GM23248 (cell line): Measurements from ENCODE around the gene SHROOM4. TPM values are rescaled to one million over a fixed set of nuclear protein-coding genes. Genes with fewer than 3 reads are reported as not detected.

Experiments used
- DNase-seq: peaks from one replicate; pipeline ENCODE4 v3.0.0-alpha.2; 2015
- H2AFZ ChIP-seq: fragments of 200-600 bp; sonication (generic); 2 replicates; pipeline ENCODE4 v1.6.1; 2016; ENCODE audit warnings: antibody characterized with exemption
- H3F3A ChIP-seq: fragments of 200-600 bp; sonication (generic); 2 replicates; pipeline ENCODE4 v1.6.1; 2016; ENCODE audit warnings: mild to moderate bottlenecking, antibody characterized with exemption, mixed run types; ENCODE audit not compliant: insufficient read depth
- H3K27ac ChIP-seq: fragments of 200-600 bp; sonication (generic); 2 replicates; pipeline ENCODE4 v1.5.1; 2016; ENCODE audit warnings: mild to moderate bottlenecking
- H3K27me3 ChIP-seq: fragments of 200-600 bp; sonication (generic); replicated peaks from 2 replicates; pipeline ENCODE4 v1.6.1; 2016; ENCODE audit warnings: mild to moderate bottlenecking; ENCODE audit not compliant: insufficient read depth
- H3K36me3 ChIP-seq: fragments of 200-600 bp; sonication (generic); 2 replicates; pipeline ENCODE4 v1.6.1; 2016; ENCODE audit warnings: low read depth, mild to moderate bottlenecking
- H3K4me1 ChIP-seq: fragments of 200-600 bp; sonication (generic); 2 replicates; pipeline ENCODE4 v1.6.1; 2016; ENCODE audit warnings: mild to moderate bottlenecking; ENCODE audit not compliant: insufficient read depth
- H3K4me2 ChIP-seq: fragments of 200-600 bp; sonication (generic); one replicate; pipeline ENCODE4 v1.6.1; 2016; ENCODE audit warnings: mild to moderate bottlenecking; ENCODE audit not compliant: unreplicated experiment
- H3K4me3 ChIP-seq: fragments of 200-600 bp; sonication (generic); 2 replicates; pipeline ENCODE4 v1.5.1; 2016; ENCODE audit warnings: mild to moderate bottlenecking
- H3K79me2 ChIP-seq: fragments of 200-600 bp; sonication (generic); 2 replicates; pipeline ENCODE4 v1.6.1; 2016; ENCODE audit warnings: mild to moderate bottlenecking; ENCODE audit not compliant: insufficient read depth
- H3K9ac ChIP-seq: fragments of 200-600 bp; sonication (generic); 2 replicates; pipeline ENCODE4 v1.6.1; 2016; ENCODE audit warnings: mild to moderate bottlenecking
- H3K9me2 ChIP-seq: fragments of 200-600 bp; sonication (generic); 2 replicates; pipeline ENCODE4 v1.6.1; 2016; ENCODE audit warnings: mixed run types, mild to moderate bottlenecking, moderate library complexity; ENCODE audit not compliant: insufficient read depth
- H3K9me3 ChIP-seq: fragments of 200-600 bp; sonication (generic); one replicate; pipeline ENCODE4 v1.6.1; 2017; ENCODE audit warnings: low read depth
- H4K20me1 ChIP-seq: fragments of 200-600 bp; sonication (generic); 2 replicates; pipeline ENCODE4 v1.6.0; 2016; ENCODE audit not compliant: insufficient read depth
- EZH2 ChIP-seq: fragments of 200-600 bp; sonication (generic); IDR thresholded peaks from 2 replicates; pipeline ENCODE4 v1.6.1; 2018; ENCODE audit warnings: antibody characterized with exemption, mild to moderate bottlenecking; ENCODE audit not compliant: insufficient read depth, poor library complexity, severe bottlenecking
- EZH2phosphoT487 ChIP-seq: fragments of 200-600 bp; sonication (generic); IDR thresholded peaks from 2 replicates; pipeline ENCODE4 v1.6.1; 2018; ENCODE audit warnings: antibody characterized with exemption, moderate library complexity, mild to moderate bottlenecking, low read depth; ENCODE audit not compliant: insufficient read depth
- WGBS, 2 experiments: methylation state at CpG; one replicate each; pipeline ENCODE4 v1.1.6; 2015 to 2017; ENCODE audit warnings: low lambda C conversion rate in 2 of 2, low coverage in 1 of 2; ENCODE audit errors: missing lambda C conversion rate in 2 of 2; 5-methylcytosine and 5-hydroxymethylcytosine counted together
- in situ Hi-C: fragments of 300-500 bp; cut with MboI; formaldehyde crosslinking; loops from 2 replicates; pipeline ENCODE4 v1.15.0; 2020
- polyA plus RNA-seq: library from polyadenylated mRNA; unstranded; fragments of >200 nt; fragmentation: Nextera tagmentation; extraction: Ambion mirVana; gene quantifications from 2 replicates; pipeline ENCODE4 v1.2.1, GENCODE V29; 2016
- total RNA-seq: library from RNA; depleted of rRNA; stranded (reverse); fragments of >200 nt; shearing (Covaris generic); gene quantifications from 2 replicates; pipeline ENCODE4 v1.2.3, GENCODE V29; 2014

SHROOM4 gene
- total and polyA plus RNA-seq, 2 experiments from 2014 or later = 0.55 to 1.7 TPM

- Histone ChIP-seq H3F3A (no peaks in the 10 kb centered on the region), H3K9me2 (no peaks in the 10 kb centered on the region), H3K79me2 (no peaks in the 10 kb centered on the region), H3K4me1 (no peaks in the 10 kb centered on the region), H3K27me3 (no peaks in the 10 kb centered on the region), H3K36me3 (no peaks in the 10 kb centered on the region), H3K9me3 (no peaks in the 10 kb centered on the region), H3K9ac (no peak overlapping the region), H3K4me2 (no peak overlapping the region), H2AFZ (no peak overlapping the region), H3K4me3 (no peak overlapping the region), H3K27ac (no peak overlapping the region), H4K20me1 (no peaks in the 10 kb centered on the region)
- no peak for DNase-seq
- WGBS, 2 experiments = 77 to 90% methylated on average over 1 of the region's 1 CpG
- in situ Hi-C loops = no loop called here
- TF ChIP-seq EZH2phosphoT487 (no peak), EZH2 (no peak)
These were observed 145.1 kb downstream of the SHROOM4 start for GRCh38 chrX:50668860-50669259.

GRCh38 chrX:50648156-50648555, 165.8 kb downstream of the SHROOM4 start:
- no peak overlapping the region for H3K27ac ChIP-seq
- H3K4me3 ChIP-seq = no peak overlapping the region
- H2AFZ ChIP-seq = no peak overlapping the region
- H3K27me3 ChIP-seq = no peaks in the 10 kb centered on the region
- H3K79me2 ChIP-seq = no peaks in the 10 kb centered on the region
- H3K4me2 ChIP-seq = no peak overlapping the region
- no peak overlapping the region for H3K9ac ChIP-seq
- H4K20me1 ChIP-seq = no peaks in the 10 kb centered on the region
- DNase-seq = peak; percentile 41
- no peaks in the 10 kb centered on the region for H3K36me3 ChIP-seq
- H3F3A ChIP-seq = no peaks in the 10 kb centered on the region
- H3K9me2 ChIP-seq = no peaks in the 10 kb centered on the region
- TF ChIP-seq EZH2 (no peak), EZH2phosphoT487 (no peak)
- in situ Hi-C loops = no loop called here
- H3K4me1 ChIP-seq = no peaks in the 10 kb centered on the region
- H3K9me3 ChIP-seq = no peaks in the 10 kb centered on the region

GRCh38 chrX:50644496-50644895, 169.5 kb downstream of the SHROOM4 start:
- H3K9me3 ChIP-seq = no peaks in the 10 kb centered on the region
- in situ Hi-C loops = no loop called here
- no peak overlapping the region for H2AFZ ChIP-seq
- no peak overlapping the region for H3K4me3 ChIP-seq
- H3K79me2 ChIP-seq = no peaks in the 10 kb centered on the region
- no peaks in the 10 kb centered on the region for H3K27me3 ChIP-seq
- H3K4me2 ChIP-seq = no peak overlapping the region
- no peak overlapping the region for H3K9ac ChIP-seq
- TF ChIP-seq EZH2 (no peak), EZH2phosphoT487 (no peak)
- H3F3A ChIP-seq = no peaks in the 10 kb centered on the region
- no peaks in the 10 kb centered on the region for H3K9me2 ChIP-seq
- H3K27ac ChIP-seq = no peak overlapping the region
- DNase-seq = no peak
- H4K20me1 ChIP-seq = no peaks in the 10 kb centered on the region
- no peaks in the 10 kb centered on the region for H3K4me1 ChIP-seq
- H3K36me3 ChIP-seq = no peaks in the 10 kb centered on the region

GRCh38 chrX:50643525-50644137, 170.4 kb downstream of the SHROOM4 start:
- Histone ChIP-seq H3K9ac (no peak overlapping the region), H3F3A (no peaks in the 10 kb centered on the region), H3K79me2 (no peaks in the 10 kb centered on the region), H3K27ac (no peak overlapping the region), H4K20me1 (no peaks in the 10 kb centered on the region), H3K4me1 (no peaks in the 10 kb centered on the region), H3K4me3 (no peak overlapping the region), H3K4me2 (no peak overlapping the region), H3K9me2 (no peaks in the 10 kb centered on the region), H3K36me3 (no peaks in the 10 kb centered on the region), H3K27me3 (no peaks in the 10 kb centered on the region), H2AFZ (no peak overlapping the region), H3K9me3 (no peaks in the 10 kb centered on the region)
- DNase-seq = no peak
- in situ Hi-C loops = no loop called here
- WGBS, 2 experiments = 66 to 68% methylated on average over 7 of the region's 7 CpGs
- no peak for TF ChIP-seq EZH2phosphoT487
- TF ChIP-seq EZH2 = no peak

GRCh38 chrX:50638123-50638522, 175.9 kb downstream of the SHROOM4 start:
- H3K9me2 ChIP-seq = no peaks in the 10 kb centered on the region
- H3K4me2 ChIP-seq = no peak overlapping the region

More at GRCh38 chrX:50638123-50638522, 175.9 kb downstream of the SHROOM4 start:
- no peaks in the 10 kb centered on the region for H3K4me1 ChIP-seq
- H3K4me3 ChIP-seq = no peak overlapping the region
- H3K36me3 ChIP-seq = no peaks in the 10 kb centered on the region
- H3K9me3 ChIP-seq = no peaks in the 10 kb centered on the region
- no peaks in the 10 kb centered on the region for H3K79me2 ChIP-seq
- H3K9ac ChIP-seq = no peak overlapping the region
- TF ChIP-seq EZH2phosphoT487 (no peak), EZH2 (no peak)
- in situ Hi-C loops = no loop called here
- WGBS, 2 experiments = 78 to 97% methylated on average over 3 of the region's 3 CpGs
- H2AFZ ChIP-seq = no peak overlapping the region
- H4K20me1 ChIP-seq = no peaks in the 10 kb centered on the region
- H3K27me3 ChIP-seq = no peaks in the 10 kb centered on the region
- DNase-seq = no peak
- no peak overlapping the region for H3K27ac ChIP-seq
- H3F3A ChIP-seq = no peaks in the 10 kb centered on the region
